HG03457 (cell line): Measurements from ENCODE around the gene NEB.

Source experiments
- ATAC-seq: cut with Tn5 transposase; IDR thresholded peaks from one replicate; pipeline ENCODE4 v1.9.1; 2021; ENCODE audit warnings: moderate number of reproducible peaks; ENCODE audit not compliant: unreplicated experiment

The NEB gene

GRCh38 chr2:151486053-151486452 is 248.2 kb downstream of the NEB start:
- no peak for ATAC-seq

- ATAC-seq: no peak
Observed at GRCh38 chr2:151484100-151484499, 250.2 kb downstream of the NEB start.

- no peak for ATAC-seq
Observed at GRCh38 chr2:151483546-151483945, 250.7 kb downstream of the NEB start.

GRCh38 chr2:151482171-151482725 is 252.0 kb downstream of the NEB start:
- no peak for ATAC-seq

GRCh38 chr2:151481744-151482143 is 252.5 kb downstream of the NEB start:
- no peak for ATAC-seq

GRCh38 chr2:151478011-151478410 is 256.3 kb downstream of the NEB start:
- ATAC-seq: no peak

- ATAC-seq: no peak
Observed at GRCh38 chr2:151476287-151476686, 258.0 kb downstream of the NEB start.

GRCh38 chr2:151475071-151475470 is 259.2 kb downstream of the NEB start:
- ATAC-seq: no peak

GRCh38 chr2:151472966-151473365 is 261.3 kb downstream of the NEB start:
- ATAC-seq: no peak

- ATAC-seq: no peak
Observed at GRCh38 chr2:151470556-151470955, 263.7 kb downstream of the NEB start.

- no peak for ATAC-seq
Observed at GRCh38 chr2:151465771-151466170, 268.5 kb downstream of the NEB start.

- no peak for ATAC-seq
Observed at GRCh38 chr2:151459358-151459757, 274.9 kb downstream of the NEB start.

- no peak for ATAC-seq
Observed at GRCh38 chr2:151439127-151439526, 295.1 kb downstream of the NEB start.

- ATAC-seq: no peak
Observed at GRCh38 chr2:151438506-151438905, 295.8 kb downstream of the NEB start.

GRCh38 chr2:151437630-151438029 is 296.6 kb downstream of the NEB start:
- no peak for ATAC-seq
